ENCODE results near the gene CELF1. TPM values are rescaled to one million over a fixed set of nuclear protein-coding genes. Genes with fewer than 3 reads are reported as not detected.

Gene CELF1
- total and polyA plus RNA-seq, 2 of the 4 experiments (the other 2 are of a cell fraction) = 63.3 to 135 TPM

DNA sequence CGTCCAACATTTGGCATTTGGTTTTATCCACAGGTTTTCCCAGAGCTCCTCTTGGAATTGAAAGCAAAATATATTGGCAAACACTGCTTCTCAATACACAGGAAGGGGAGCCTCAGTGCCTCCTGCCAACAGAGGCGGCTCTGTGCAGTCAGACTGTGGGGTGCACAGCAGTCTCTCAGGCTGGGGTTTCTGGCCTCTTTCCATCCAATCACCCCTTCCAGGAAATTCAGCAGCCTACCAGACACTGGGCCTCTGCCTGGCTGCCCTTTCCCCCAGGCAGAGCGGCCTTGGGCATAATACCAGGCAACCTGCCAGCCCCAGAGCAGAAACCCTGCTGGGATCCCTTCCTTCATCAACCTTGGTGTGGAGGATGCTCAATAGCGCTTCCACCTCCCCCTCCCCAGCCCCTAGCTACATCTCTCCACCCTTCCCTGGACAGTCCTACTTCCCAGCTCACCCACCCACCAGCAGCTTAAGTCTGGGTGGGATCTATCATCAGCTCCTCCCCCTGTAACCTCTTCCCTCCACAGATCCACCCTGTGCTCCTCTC lies 86.2 kb downstream of the CELF1 start:
- Histone ChIP-seq H2BK5ac (ENCODE audit: low read depth, low read length, poor library complexity, severe bottlenecking) (no peak overlapping the region), H3K9ac (ENCODE audit: low read depth, low read length) (no peak overlapping the region; the same call in 1 of the 2 replicates), H3K79me1 (ENCODE audit: low read depth in 1 of 2, low read length in 2 of 2) (peaks cover 52 to 78% of the 10 kb centered on the region in 2 experiments), H3K14ac (replicated peaks; ENCODE audit: low read depth, low read length) (no peak overlapping the region), H4K5ac (ENCODE audit: low read depth, low read length) (peak overlapping the region; percentile 30; the same call in 1 of the 2 replicates), H4K8ac (ENCODE audit: low read depth in 2 of 2, low read length in 2 of 2) (no peak overlapping the region), H2BK120ac (ENCODE audit: low read depth, low read length) (no peak overlapping the region), H2AK5ac (ENCODE audit: low read depth, low read length) (no peak overlapping the region), H3K9me3 (ENCODE audit: control insufficient read depth, insufficient read depth, low read length) (no peaks in the 10 kb centered on the region), H4K20me1 (ENCODE audit: insufficient read depth, low read length) (peaks cover 27% of the 10 kb centered on the region), H2BK15ac (ENCODE audit: low read depth, low read length) (no peak overlapping the region), H3K36me3 (ENCODE audit: control insufficient read depth, insufficient read depth, low read length) (peaks cover 36% of the 10 kb centered on the region), H4K91ac (ENCODE audit: insufficient read depth, low read depth, low read length) (no peak overlapping the region), H3K4me2 (ENCODE audit: low read depth, low read length) (peak overlapping the region; percentile 22; the same call in 1 of the 2 replicates), H3K56ac (ENCODE audit: extremely low read depth, insufficient read depth, low read length) (no peak overlapping the region), H2AK9ac (replicated peaks; ENCODE audit: low read depth, low read length, poor library complexity) (peak overlapping the region; percentile 30), H3K27ac (ENCODE audit: insufficient read depth, low read length) (peak overlapping the region; percentile 27; the same call in 1 of the 2 replicates), H3K18ac (ENCODE audit: low read depth, low read length) (no peak overlapping the region), H3K27me3 (ENCODE audit: control insufficient read depth, insufficient read depth, low read length) (no peaks in the 10 kb centered on the region), H2AFZ (replicated peaks; ENCODE audit: low read length, poor library complexity) (no peak overlapping the region), H3K4ac (ENCODE audit: low read depth, low read length) (no peak overlapping the region; the same call in 1 of the 2 replicates), H3K9me1 (ENCODE audit: insufficient read depth, low read length) (peaks cover 15% of the 10 kb centered on the region), H3K23ac (ENCODE audit: low read depth, low read length) (0 out of 2 replicates have a peak overlapping the region, but pooled peaks have one; percentile 25), H3K4me3 (ENCODE audit: insufficient read depth, low read depth, low read length) (no peak overlapping the region), H2BK20ac (ENCODE audit: low read depth, low read length) (no peak overlapping the region), H3K4me1 (ENCODE audit: control insufficient read depth, insufficient read depth, low read length) (peaks cover 12% of the 10 kb centered on the region)
- ChIA-PET CTCF (interaction anchor here (0.6 kb wide), 1 partner anchor 71 kb away, joined by 3 read pairs; no protein-coding TSS in a partner anchor), POLR2A (ENCODE audit: unreplicated experiment) (no interaction called here)
- in situ Hi-C loops (cut with MboI; ENCODE audit: low sequenced_read_pairs) = no loop called here
- TSS peak; percentile 21 for BruUV-seq (replicated peaks)
- peak; percentile 41 for ATAC-seq (ENCODE audit: low read depth)
- TF ChIP-seq, protein P1, sequence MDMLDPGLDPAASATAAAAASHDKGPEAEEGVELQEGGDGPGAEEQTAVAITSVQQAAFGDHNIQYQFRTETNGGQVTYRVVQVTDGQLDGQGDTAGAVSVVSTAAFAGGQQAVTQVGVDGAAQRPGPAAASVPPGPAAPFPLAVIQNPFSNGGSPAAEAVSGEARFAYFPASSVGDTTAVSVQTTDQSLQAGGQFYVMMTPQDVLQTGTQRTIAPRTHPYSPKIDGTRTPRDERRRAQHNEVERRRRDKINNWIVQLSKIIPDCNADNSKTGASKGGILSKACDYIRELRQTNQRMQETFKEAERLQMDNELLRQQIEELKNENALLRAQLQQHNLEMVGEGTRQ (IDR thresholded peaks at IDR 0.05; ENCODE audit: low read depth, low read length) = no peak
- TF ChIP-seq, protein P2, sequence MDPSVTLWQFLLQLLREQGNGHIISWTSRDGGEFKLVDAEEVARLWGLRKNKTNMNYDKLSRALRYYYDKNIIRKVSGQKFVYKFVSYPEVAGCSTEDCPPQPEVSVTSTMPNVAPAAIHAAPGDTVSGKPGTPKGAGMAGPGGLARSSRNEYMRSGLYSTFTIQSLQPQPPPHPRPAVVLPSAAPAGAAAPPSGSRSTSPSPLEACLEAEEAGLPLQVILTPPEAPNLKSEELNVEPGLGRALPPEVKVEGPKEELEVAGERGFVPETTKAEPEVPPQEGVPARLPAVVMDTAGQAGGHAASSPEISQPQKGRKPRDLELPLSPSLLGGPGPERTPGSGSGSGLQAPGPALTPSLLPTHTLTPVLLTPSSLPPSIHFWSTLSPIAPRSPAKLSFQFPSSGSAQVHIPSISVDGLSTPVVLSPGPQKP (IDR thresholded peaks at IDR 0.05; ENCODE audit: borderline replicate concordance, low read depth, low read length) = no peak
- no peak for TF ChIP-seq NFE2L2 (IDR thresholded peaks at IDR 0.05; ENCODE audit: low read depth, low read length)
- no peak for TF ChIP-seq FOS (IDR thresholded peaks at IDR 0.05; ENCODE audit: low read depth, low read length)
- TF ChIP-seq MAZ (IDR thresholded peaks at IDR 0.05; ENCODE audit: borderline replicate concordance, low read depth, low read length) = no peak
- TF ChIP-seq MAFK (IDR thresholded peaks at IDR 0.05; ENCODE audit: low read depth, low read length) = no peak
- no peak for TF ChIP-seq POLR2A (IDR thresholded peaks at IDR 0.05; ENCODE audit: low read depth, low read length)
- no peak for TF ChIP-seq RFX5 (IDR thresholded peaks at IDR 0.05; ENCODE audit: low read depth, low read length)
- WGBS, 2 experiments (ENCODE audit: extremely low coverage in 2 of 2, insufficient read length in 1 of 2) = 40% methylated on average over 1 of the region's 4 CpGs; no CpG with 5 or more reads in 1 of the 2 experiments
- no peak for DNase-seq
- dilution Hi-C loops (cut with HindIII; ENCODE audit: low sequenced_read_pairs, unreplicated experiment) = no loop called here
- intact Hi-C loops (cut with micrococcal nuclease) = no loop called here

Data from IMR-90 (cell line).